Natural killer cell treated with Interleukin-12 subunit alpha and Interleukin-12 subunit beta and Interleukin-15 and Interleukin-18, amount 100 ng/mL, for 72 hours (primary cell): ENCODE data around the gene IGF2BP3. TPM values are rescaled to one million over a fixed set of nuclear protein-coding genes. Genes with fewer than 3 reads are reported as not detected.

Experiments used
- ATAC-seq, 2 donors: fragments of 150-1000 bp; cut with Tn5 transposase in 1 of 2; sonication (Bioruptor Pico), chemical (Tn5 transposase) in 1 of 2; 2 replicates each; pipeline ENCODE4 v1.10.0; 2021
- DNase-seq: peaks from one replicate; pipeline ENCODE4 v3.0.0; 2022; ENCODE audit warnings: low spot score
- H3K27ac Mint-ChIP-seq, 2 donors: 1 replicate in 1 of 2; 2 replicates in 1 of 2; pipeline ENCODE4 v1.8.0; 2022; ENCODE audit warnings: mixed read lengths in 2 of 2, mild to moderate bottlenecking in 1 of 2, moderate library complexity in 1 of 2
- H3K27me3 Mint-ChIP-seq, 2 donors: 1 replicate in 1 of 2; 2 replicates in 1 of 2; pipeline ENCODE4 v1.8.0; 2022; ENCODE audit warnings: mixed read lengths in 2 of 2
- H3K36me3 Mint-ChIP-seq: one replicate; pipeline ENCODE4 v1.8.0; 2022; ENCODE audit warnings: mixed read lengths
- H3K4me1 Mint-ChIP-seq, 2 donors: 1 replicate in 1 of 2; 2 replicates in 1 of 2; pipeline ENCODE4 v1.8.0; 2022; ENCODE audit warnings: low read depth in 2 of 2, mixed read lengths in 2 of 2, mild to moderate bottlenecking in 1 of 2
- H3K4me3 Mint-ChIP-seq: one replicate; pipeline ENCODE4 v1.8.0; 2022; ENCODE audit warnings: mixed read lengths
- H3K9me3 Mint-ChIP-seq: 2 replicates; pipeline ENCODE4 v1.8.0; 2022; ENCODE audit warnings: mixed read lengths
- total RNA-seq, 2 donors: library from RNA; stranded (reverse); gene quantifications; one replicate each; pipeline ENCODE4 v1.2.3, GENCODE V29; 2022

Gene IGF2BP3
- total RNA-seq, 2 donors from 2014 or later: 0.31 to 0.95 TPM

GRCh38 chr7:23277359-23277989 is 192.8 kb downstream of the IGF2BP3 start:
- H3K27ac Mint-ChIP-seq: no peak overlapping the region
- H3K36me3 Mint-ChIP-seq: no peaks in the 10 kb centered on the region
- H3K9me3 Mint-ChIP-seq: no peaks in the 10 kb centered on the region
- no peak for DNase-seq
- no peak overlapping the region for H3K4me3 Mint-ChIP-seq
- ATAC-seq: peak in 1 of 2 donors; percentile 51
- peaks cover 0 to 3% of the 10 kb centered on the region in 2 donors for H3K27me3 Mint-ChIP-seq
- peaks cover 8 to 9% of the 10 kb centered on the region in 2 donors for H3K4me1 Mint-ChIP-seq

- peaks cover 0 to 6% of the 10 kb centered on the region in 2 donors for H3K27me3 Mint-ChIP-seq
- ATAC-seq: no peak
- no peak overlapping the region for H3K27ac Mint-ChIP-seq
- H3K4me1 Mint-ChIP-seq: peaks cover 8 to 9% of the 10 kb centered on the region in 2 donors
- no peaks in the 10 kb centered on the region for H3K9me3 Mint-ChIP-seq
- no peaks in the 10 kb centered on the region for H3K36me3 Mint-ChIP-seq
- no peak for DNase-seq
- H3K4me3 Mint-ChIP-seq: no peak overlapping the region
Observed at GRCh38 chr7:23276947-23277346, 193.3 kb downstream of the IGF2BP3 start.

GRCh38 chr7:23276376-23276775 is 193.9 kb downstream of the IGF2BP3 start:
- no peak for ATAC-seq
- Mint-ChIP-seq H3K9me3 (no peaks in the 10 kb centered on the region), H3K4me1 (peaks cover 8 to 9% of the 10 kb centered on the region in 2 donors), H3K27me3 (peaks cover 0 to 6% of the 10 kb centered on the region in 2 donors), H3K36me3 (no peaks in the 10 kb centered on the region), H3K27ac (no peak overlapping the region), H3K4me3 (no peak overlapping the region)
- DNase-seq: no peak

- ATAC-seq: no peak
- H3K27ac Mint-ChIP-seq: no peak overlapping the region
- H3K27me3 Mint-ChIP-seq: peaks cover 0 to 6% of the 10 kb centered on the region in 2 donors
Observed at GRCh38 chr7:23275912-23276311, 194.4 kb downstream of the IGF2BP3 start.

GRCh38 chr7:23273141-23273599 is 197.1 kb downstream of the IGF2BP3 start:
- H3K27me3 Mint-ChIP-seq: peaks cover 0 to 10% of the 10 kb centered on the region in 2 donors
- ATAC-seq (peak; percentile 91 to 93), DNase-seq (peak; percentile 82)
- H3K4me1 Mint-ChIP-seq: peaks cover 8 to 9% of the 10 kb centered on the region in 2 donors
- H3K4me3 Mint-ChIP-seq: peak overlapping the region; percentile 50
- H3K9me3 Mint-ChIP-seq: no peaks in the 10 kb centered on the region
- H3K36me3 Mint-ChIP-seq: no peaks in the 10 kb centered on the region
- H3K27ac Mint-ChIP-seq: peak overlapping the region; percentile 40 to 56

More at GRCh38 chr7:23275912-23276311, 194.4 kb downstream of the IGF2BP3 start:
- Mint-ChIP-seq H3K36me3 (no peaks in the 10 kb centered on the region), H3K9me3 (no peaks in the 10 kb centered on the region), H3K4me1 (peaks cover 8 to 9% of the 10 kb centered on the region in 2 donors), H3K4me3 (no peak overlapping the region)
- DNase-seq: no peak

GRCh38 chr7:23272275-23272674 is 198.0 kb downstream of the IGF2BP3 start:
- DNase-seq (no peak), ATAC-seq (no peak)
- Mint-ChIP-seq H3K27me3 (peaks cover 0 to 10% of the 10 kb centered on the region in 2 donors), H3K36me3 (no peaks in the 10 kb centered on the region), H3K27ac (no peak overlapping the region), H3K4me1 (peaks cover 8 to 9% of the 10 kb centered on the region in 2 donors), H3K9me3 (no peaks in the 10 kb centered on the region), H3K4me3 (no peak overlapping the region)

GRCh38 chr7:23268746-23269145 is 201.5 kb downstream of the IGF2BP3 start:
- H3K36me3 Mint-ChIP-seq: no peaks in the 10 kb centered on the region
- no peaks in the 10 kb centered on the region for H3K9me3 Mint-ChIP-seq
- DNase-seq: no peak
- H3K4me3 Mint-ChIP-seq: no peak overlapping the region
- ATAC-seq: peak in 1 of 2 donors; percentile 41
- no peak overlapping the region for H3K27ac Mint-ChIP-seq
- H3K4me1 Mint-ChIP-seq: peaks cover 8 to 9% of the 10 kb centered on the region in 2 donors
- peaks cover 0 to 10% of the 10 kb centered on the region in 2 donors for H3K27me3 Mint-ChIP-seq

GRCh38 chr7:23268167-23268566 is 202.1 kb downstream of the IGF2BP3 start:
- Mint-ChIP-seq H3K27me3 (peaks cover 0 to 7% of the 10 kb centered on the region in 2 donors), H3K9me3 (no peaks in the 10 kb centered on the region), H3K36me3 (no peaks in the 10 kb centered on the region), H3K4me1 (peaks cover 3 to 4% of the 10 kb centered on the region in 2 donors), H3K27ac (no peak overlapping the region), H3K4me3 (no peak overlapping the region)
- DNase-seq: no peak
- ATAC-seq: no peak

GRCh38 chr7:23267357-23267756 is 202.9 kb downstream of the IGF2BP3 start:
- Mint-ChIP-seq H3K27me3 (peaks cover 0 to 7% of the 10 kb centered on the region in 2 donors), H3K4me1 (no peaks in the 10 kb centered on the region), H3K27ac (no peak overlapping the region), H3K4me3 (no peak overlapping the region), H3K36me3 (no peaks in the 10 kb centered on the region), H3K9me3 (no peaks in the 10 kb centered on the region)
- DNase-seq (no peak), ATAC-seq (no peak)

- no peaks in the 10 kb centered on the region for H3K4me1 Mint-ChIP-seq
- H3K9me3 Mint-ChIP-seq: no peaks in the 10 kb centered on the region
- DNase-seq (no peak), ATAC-seq (no peak)
- H3K27me3 Mint-ChIP-seq: peaks cover 0 to 4% of the 10 kb centered on the region in 2 donors
- no peak overlapping the region for H3K4me3 Mint-ChIP-seq
- H3K36me3 Mint-ChIP-seq: no peaks in the 10 kb centered on the region
- no peak overlapping the region for H3K27ac Mint-ChIP-seq
Observed at GRCh38 chr7:23266918-23267317, 203.4 kb downstream of the IGF2BP3 start.

- peaks cover 8% of the 10 kb centered on the region in 2 donors for H3K27me3 Mint-ChIP-seq
- H3K36me3 Mint-ChIP-seq: no peaks in the 10 kb centered on the region
- DNase-seq (no peak), ATAC-seq (peak in 1 of 2 donors; percentile 25)
- no peak overlapping the region for H3K4me3 Mint-ChIP-seq
- H3K4me1 Mint-ChIP-seq: no peaks in the 10 kb centered on the region
- H3K9me3 Mint-ChIP-seq: no peaks in the 10 kb centered on the region
- H3K27ac Mint-ChIP-seq: no peak overlapping the region
Observed at GRCh38 chr7:23264916-23265458, 205.3 kb downstream of the IGF2BP3 start.

GRCh38 chr7:23261843-23262452 is 208.3 kb downstream of the IGF2BP3 start:
- peaks cover 17 to 23% of the 10 kb centered on the region in 2 donors for H3K27me3 Mint-ChIP-seq
- no peaks in the 10 kb centered on the region for H3K9me3 Mint-ChIP-seq
- peak; percentile 83 to 86 for ATAC-seq
- H3K4me1 Mint-ChIP-seq: no peaks in the 10 kb centered on the region
- no peak overlapping the region for H3K4me3 Mint-ChIP-seq
- H3K36me3 Mint-ChIP-seq: no peaks in the 10 kb centered on the region
- DNase-seq: no peak
- no peak overlapping the region for H3K27ac Mint-ChIP-seq

GRCh38 chr7:23260371-23260770 is 209.9 kb downstream of the IGF2BP3 start:
- peaks cover 19 to 26% of the 10 kb centered on the region in 2 donors for H3K27me3 Mint-ChIP-seq
- H3K4me1 Mint-ChIP-seq: no peaks in the 10 kb centered on the region
- ATAC-seq (no peak), DNase-seq (no peak)
- no peaks in the 10 kb centered on the region for H3K9me3 Mint-ChIP-seq
- H3K36me3 Mint-ChIP-seq: no peaks in the 10 kb centered on the region
- H3K27ac Mint-ChIP-seq: no peak overlapping the region
- H3K4me3 Mint-ChIP-seq: no peak overlapping the region
